IMR-90 (cell line): ENCODE measurements around the gene RNF141.

ENCODE experiments used
- CHD1 ChIP-seq: IDR thresholded peaks from 2 replicates; pipeline ENCODE4 v1.6.1; 2012; ENCODE audit warnings: low read depth, low read length, improper control_type of control experiment
- CTCF ChIP-seq: conservative IDR thresholded peaks from 2 replicates; pipeline ENCODE4 v1.5.1; 2012; ENCODE audit warnings: mild to moderate bottlenecking, low read depth, low read length, improper control_type of control experiment
- MXI1 ChIP-seq: IDR thresholded peaks from 2 replicates; pipeline ENCODE4 v1.6.1; 2012; ENCODE audit warnings: low read depth, mild to moderate bottlenecking, low read length, moderate library complexity, borderline replicate concordance
- POLR2A ChIP-seq: IDR thresholded peaks from 2 replicates; pipeline ENCODE4 v1.6.1; 2012; ENCODE audit warnings: mild to moderate bottlenecking, low read depth, low read length
- RCOR1 ChIP-seq: IDR thresholded peaks from 2 replicates; pipeline ENCODE4 v1.6.1; 2012; ENCODE audit warnings: mild to moderate bottlenecking, low read length, improper control_type of control experiment; ENCODE audit not compliant: insufficient replicate concordance
- SMC3 ChIP-seq: fragments of 150-350 bp; IDR thresholded peaks from 2 replicates; pipeline ENCODE4 v1.6.1; 2016; ENCODE audit warnings: low read depth, mild to moderate bottlenecking, antibody characterized with exemption, low read length, moderate library complexity

GRCh38 chr11:10540546-10540914 lies 457 bp downstream of the RNF141 start:
- TF ChIP-seq MXI1 (no peak), CTCF (no peak), RCOR1 (no peak), CHD1 (no peak), SMC3 (no peak), POLR2A (no peak)
